Tibial artery (tissue), 4 donors: ENCODE results near the gene CAPN15.

Experiments
- DNase-seq, 2 donors: peaks; one replicate each; pipeline ENCODE4 v3.0.0-alpha.2; 2019
- H3K27ac ChIP-seq, 2 donors: fragments of 200-600 bp; sonication (generic) in 1 of 2; 1 replicate in 1 of 2; 2 replicates in 1 of 2; pipeline ENCODE4 v1.5.1; 2018 to 2019; ENCODE audit warnings: mild to moderate bottlenecking in 1 of 2
- H3K27me3 ChIP-seq, 2 donors: fragments of 200-600 bp; sonication (generic) in 1 of 2; one replicate each; pipeline versions ENCODE4 v1.5.1 to v1.6.0; 2016 to 2019
- H3K36me3 ChIP-seq, 3 donors: fragments of 200-600 bp; sonication (generic) in 2 of 3; one replicate each; pipeline ENCODE4 v1.5.1; 2016 to 2019; ENCODE audit warnings: mild to moderate bottlenecking in 2 of 3
- H3K4me1 ChIP-seq, 4 donors: fragments of 200-600 bp; sonication (generic) in 2 of 4; 1 replicate in 3 of 4; 2 replicates in 1 of 4; pipeline ENCODE4 v1.5.1; 2016 to 2019
- H3K4me3 ChIP-seq, 2 donors: fragments of 200-600 bp; sonication (generic) in 1 of 2; 1 replicate in 1 of 2; 2 replicates in 1 of 2; pipeline ENCODE4 v1.5.1; 2018 to 2019; ENCODE audit warnings: mild to moderate bottlenecking in 2 of 2
- H3K9me3 ChIP-seq, 3 donors: fragments of 200-600 bp; sonication (generic) in 1 of 3; one replicate each; pipeline ENCODE4 v1.5.1; 2016 to 2019
- CTCF ChIP-seq, 2 experiments: fragments of 200-600 bp in 1 of 2; fragments of 450-650 bp in 1 of 2; IDR thresholded peaks; one replicate each; pipeline ENCODE4 v1.5.1; 2017 to 2019; ENCODE audit warnings: antibody characterized with exemption in 2 of 2, mild to moderate bottlenecking in 1 of 2, moderate library complexity in 1 of 2
- intact Hi-C: fragments of 100-400 bp; cut with DNase I; formaldehyde crosslinking; loops from one replicate; pipeline ENCODE4 v1.15.0; 2023; ENCODE audit warnings: low total_unique reads

Gene CAPN15

GRCh38 chr16:591892-592517 lies 64.5 kb downstream of the CAPN15 start:
- DNase-seq = no peak
- H3K27ac ChIP-seq = no peak overlapping the region
- TF ChIP-seq CTCF (IDR thresholded peaks at IDR 0.05) = no peak
- no peaks in the 10 kb centered on the region for H3K27me3 ChIP-seq
- peaks cover 0 to 26% (median 5%) of the 10 kb centered on the region in 3 donors for H3K36me3 ChIP-seq
- no peaks in the 10 kb centered on the region for H3K9me3 ChIP-seq
- peaks cover 0 to 64% (median 39%) of the 10 kb centered on the region in 4 donors for H3K4me1 ChIP-seq
- intact Hi-C loops = no loop called here
- H3K4me3 ChIP-seq = no peak overlapping the region

GRCh38 chr16:592518-593306 lies 65.2 kb downstream of the CAPN15 start:
- Histone ChIP-seq H3K4me3 (no peak overlapping the region), H3K4me1 (peaks cover 0 to 57% (median 33%) of the 10 kb centered on the region in 4 donors), H3K36me3 (peaks cover 0 to 30% (median 5%) of the 10 kb centered on the region in 3 donors), H3K27ac (no peak overlapping the region), H3K27me3 (no peaks in the 10 kb centered on the region), H3K9me3 (no peaks in the 10 kb centered on the region)
- TF ChIP-seq CTCF (IDR thresholded peaks at IDR 0.05) = no peak
- intact Hi-C loops = no loop called here
- DNase-seq = peak in 1 of 2 donors; percentile 61

GRCh38 chr16:593406-593805 lies 65.9 kb downstream of the CAPN15 start:
- Histone ChIP-seq H3K27ac (no peak overlapping the region), H3K9me3 (no peaks in the 10 kb centered on the region), H3K4me3 (no peak overlapping the region), H3K36me3 (peaks cover 0 to 30% (median 5%) of the 10 kb centered on the region in 3 donors), H3K4me1 (peaks cover 0 to 50% (median 26%) of the 10 kb centered on the region in 4 donors), H3K27me3 (no peaks in the 10 kb centered on the region)
- no peak for TF ChIP-seq CTCF (IDR thresholded peaks at IDR 0.05)
- intact Hi-C loops = no loop called here
- no peak for DNase-seq

GRCh38 chr16:593807-594206 lies 66.3 kb downstream of the CAPN15 start:
- no peak for DNase-seq
- H3K27ac ChIP-seq = no peak overlapping the region
- H3K27me3 ChIP-seq = no peaks in the 10 kb centered on the region
- H3K4me1 ChIP-seq = peaks cover 0 to 48% (median 25%) of the 10 kb centered on the region in 4 donors
- H3K4me3 ChIP-seq = no peak overlapping the region
- H3K36me3 ChIP-seq = peaks cover 0 to 33% (median 5%) of the 10 kb centered on the region in 3 donors
- no peaks in the 10 kb centered on the region for H3K9me3 ChIP-seq
- intact Hi-C loops = no loop called here
- no peak for TF ChIP-seq CTCF (IDR thresholded peaks at IDR 0.05)

GRCh38 chr16:595094-595528 lies 67.6 kb downstream of the CAPN15 start:
- Histone ChIP-seq H3K4me3 (no peak overlapping the region), H3K9me3 (no peaks in the 10 kb centered on the region), H3K36me3 (peaks cover 0 to 41% (median 9%) of the 10 kb centered on the region in 3 donors), H3K27me3 (no peaks in the 10 kb centered on the region), H3K4me1 (peaks cover 0 to 48% (median 25%) of the 10 kb centered on the region in 4 donors), H3K27ac (no peak overlapping the region)
- TF ChIP-seq CTCF (IDR thresholded peaks at IDR 0.05) = no peak
- intact Hi-C loops = no loop called here
- no peak for DNase-seq
